ENCODE results near the gene WDR81.
"Not testable (repeated sequence)": the region's sequence is repeated elsewhere in the genome, so short reads cannot be mapped to it uniquely, and the experiment has no call there.

The WDR81 gene

GRCh38 chr17:1713160-1713877, 11.2 kb upstream of the WDR81 start:
- DNase-seq (ENCODE audit: low read depth in 2 of 2): no peak

GRCh38 chr17:1713878-1714426, 10.6 kb upstream of the WDR81 start:
- DNase-seq (ENCODE audit: low read depth in 2 of 2): no peak

- peak in 1 of 2 experiments; percentile 33 for DNase-seq (ENCODE audit: low read depth in 2 of 2)
Measured at GRCh38 chr17:1714427-1714979, 10.0 kb upstream of the WDR81 start.

DNA sequence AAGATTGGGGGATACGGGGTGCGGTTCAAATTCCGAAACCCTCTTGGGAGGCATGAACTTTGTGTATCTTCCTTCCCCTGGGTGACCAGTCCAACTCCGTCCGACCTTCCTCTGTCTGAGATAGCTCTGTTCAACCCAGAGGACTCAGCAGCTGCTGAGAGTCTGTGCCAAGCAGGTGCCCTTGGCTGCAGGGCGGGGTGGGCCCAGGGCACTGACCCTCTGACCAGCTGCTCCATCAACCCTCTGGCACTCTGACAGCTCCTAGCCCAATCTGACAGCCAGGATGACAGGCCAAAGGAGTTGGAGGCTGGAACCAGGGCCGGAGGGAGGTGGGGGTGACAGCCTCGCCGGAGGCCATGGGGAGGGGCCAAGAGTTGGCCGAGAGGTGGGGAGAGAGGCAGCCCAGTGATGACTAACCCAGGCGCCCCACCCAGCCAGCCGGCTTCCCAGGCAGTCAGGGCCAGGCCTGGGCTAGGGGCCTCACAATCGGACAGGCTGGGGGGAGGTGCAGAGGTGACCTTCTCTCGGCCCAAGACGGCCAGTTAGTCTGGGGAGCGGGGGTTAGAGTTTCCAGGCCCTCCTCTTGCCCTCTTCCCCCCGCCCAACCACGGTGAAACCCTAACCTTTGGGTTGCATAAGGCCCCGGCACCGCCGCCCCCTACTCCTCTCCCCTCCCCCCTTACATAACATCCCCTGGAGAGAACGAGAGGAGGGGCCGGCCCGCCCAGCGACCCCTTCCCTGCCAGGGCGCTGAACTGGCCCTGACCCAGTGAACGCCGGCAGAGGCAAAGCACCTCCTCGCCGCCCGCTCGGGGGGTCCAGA, 9.3 kb upstream of the WDR81 start:
- DNase-seq (ENCODE audit: low read depth in 2 of 2): peak in 1 of 2 experiments; percentile 41

DNA sequence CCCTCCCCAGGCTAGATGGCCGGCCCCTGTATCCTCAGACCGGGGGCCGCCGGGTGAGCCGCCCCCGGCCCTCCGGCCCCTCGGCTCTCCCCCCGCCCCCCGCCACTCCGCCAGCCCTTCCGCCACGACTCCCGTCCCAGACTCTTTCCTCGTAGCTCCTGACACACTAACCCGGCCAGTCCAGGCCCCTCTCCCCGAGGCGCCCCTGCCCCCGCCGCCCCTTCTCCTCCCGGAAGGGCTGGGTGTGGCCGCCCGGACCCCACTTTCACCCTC, 8.8 kb upstream of the WDR81 start:
- no peak for DNase-seq (ENCODE audit: low read depth in 2 of 2)

- peak; percentile 100 for DNase-seq (ENCODE audit: low read depth in 2 of 2)
Measured at GRCh38 chr17:1716076-1716911, 8.2 kb upstream of the WDR81 start.

DNA sequence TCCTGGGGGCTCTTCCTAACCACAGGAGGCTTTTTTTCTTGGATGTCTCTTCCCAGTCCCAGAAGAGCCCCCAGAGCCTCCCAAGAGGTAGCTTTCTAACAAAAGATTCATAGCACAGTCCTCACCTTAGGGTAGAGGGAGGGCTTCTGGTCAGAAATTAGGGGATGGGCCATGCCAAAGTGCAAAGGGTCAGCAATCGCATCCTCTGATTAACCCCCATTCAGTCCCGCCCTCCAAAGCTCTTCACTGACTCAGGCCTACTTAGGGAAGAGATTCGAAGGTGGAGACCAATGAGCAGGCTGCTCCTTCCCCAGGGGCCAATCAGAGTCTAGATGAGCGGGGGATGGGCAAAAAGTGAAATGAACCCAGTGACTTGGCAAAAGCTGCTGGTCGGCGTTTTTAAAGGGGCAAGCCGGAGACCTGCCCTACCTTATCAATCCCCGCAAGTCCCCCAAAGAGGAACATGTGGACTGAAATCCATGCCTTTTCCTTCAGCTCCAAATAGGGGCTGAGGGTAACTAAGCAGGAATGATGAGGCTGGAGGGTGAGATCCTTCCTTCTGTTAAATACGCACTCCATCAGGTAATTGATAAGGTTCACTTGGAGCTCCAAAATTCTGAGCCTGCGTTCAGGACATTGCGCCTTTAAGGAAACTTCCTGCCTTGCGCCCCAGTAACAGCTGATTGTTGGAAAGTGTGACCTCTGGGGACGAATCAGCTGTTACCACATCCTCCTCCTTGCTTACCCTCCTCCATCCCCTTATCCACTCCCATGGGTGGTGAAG, 7.4 kb upstream of the WDR81 start:
- peak; percentile 68 to 84 for DNase-seq (ENCODE audit: low read depth in 2 of 2)

DNA sequence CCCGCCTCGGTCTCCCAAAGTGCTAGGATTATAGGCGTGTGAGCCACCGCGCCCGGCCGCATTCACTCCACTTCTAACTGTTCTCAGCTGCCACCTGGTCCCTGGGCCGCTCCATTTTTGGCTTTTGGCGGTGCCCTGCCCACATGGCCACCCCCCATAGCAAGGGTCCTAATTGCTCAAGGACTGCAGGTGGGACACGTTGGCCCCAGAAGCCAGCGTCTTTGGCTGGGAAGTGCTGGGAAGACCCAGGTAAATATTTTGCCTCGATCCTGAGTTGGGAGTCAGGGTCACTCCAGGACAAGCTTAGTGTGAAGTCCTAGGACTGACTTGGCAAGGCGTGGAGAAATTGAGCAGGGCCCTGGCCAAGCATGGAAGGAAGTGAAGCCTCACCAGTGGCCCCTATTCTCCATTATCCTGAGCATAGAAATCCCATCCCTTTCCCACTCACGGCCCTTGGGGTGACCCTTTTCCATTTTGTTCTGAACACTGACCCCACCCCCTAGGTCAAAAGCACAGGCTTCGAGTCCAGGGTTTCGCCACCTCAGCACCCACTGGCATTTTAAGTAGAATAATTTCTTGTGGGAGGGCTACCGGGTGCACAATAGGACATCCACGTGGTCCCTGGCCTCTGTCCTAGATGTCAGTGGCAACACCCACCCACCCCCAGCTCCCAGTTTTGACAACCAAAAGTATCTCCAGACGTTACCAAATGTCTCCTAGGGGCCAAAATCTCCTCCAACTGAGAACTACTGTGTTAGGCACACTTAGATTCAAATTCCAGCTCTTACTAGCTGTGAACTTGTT, 5.9 kb upstream of the WDR81 start:
- no peak for DNase-seq (ENCODE audit: low read depth in 2 of 2)

- peak in 1 of 2 experiments; percentile 64 for DNase-seq (ENCODE audit: low read depth in 2 of 2)
Measured at GRCh38 chr17:1720856-1721386, 3.6 kb upstream of the WDR81 start.

GRCh38 chr17:1722022-1722421, 2.5 kb upstream of the WDR81 start:
- not testable (repeated sequence) for DNase-seq (ENCODE audit: low read depth in 2 of 2)

DNA sequence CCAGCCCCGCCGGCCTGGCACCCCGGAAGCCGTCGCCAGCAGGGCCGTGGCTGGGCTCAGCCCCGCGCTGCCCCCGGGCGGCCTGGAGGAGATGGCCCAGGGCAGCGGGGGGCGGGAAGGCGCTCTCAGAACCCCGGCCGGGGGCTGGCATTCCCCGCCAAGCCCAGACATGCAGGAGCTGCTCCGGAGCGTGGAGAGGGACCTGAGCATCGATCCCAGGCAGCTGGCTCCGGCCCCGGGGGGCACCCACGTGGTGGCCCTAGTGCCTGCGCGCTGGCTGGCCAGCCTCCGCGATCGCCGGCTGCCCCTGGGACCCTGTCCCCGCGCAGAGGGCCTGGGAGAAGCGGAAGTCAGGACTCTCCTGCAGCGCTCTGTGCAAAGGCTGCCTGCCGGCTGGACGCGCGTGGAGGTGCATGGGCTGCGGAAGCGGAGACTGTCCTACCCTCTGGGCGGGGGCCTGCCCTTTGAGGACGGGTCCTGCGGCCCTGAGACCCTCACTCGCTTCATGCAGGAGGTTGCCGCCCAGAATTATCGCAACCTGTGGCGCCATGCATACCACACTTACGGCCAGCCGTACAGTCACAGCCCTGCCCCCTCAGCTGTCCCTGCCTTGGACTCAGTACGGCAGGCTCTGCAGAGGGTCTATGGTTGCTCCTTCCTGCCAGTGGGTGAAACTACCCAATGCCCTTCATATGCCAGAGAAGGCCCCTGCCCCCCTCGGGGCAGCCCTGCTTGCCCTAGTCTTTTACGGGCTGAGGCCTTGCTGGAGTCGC, 551 bp downstream of the WDR81 start:
- DNase-seq (ENCODE audit: low read depth in 2 of 2): no peak

GRCh38 chr17:1725642-1726511, 1.4 kb downstream of the WDR81 start:
- no peak for DNase-seq (ENCODE audit: low read depth in 2 of 2)

GRCh38 chr17:1726626-1727257, 2.2 kb downstream of the WDR81 start:
- DNase-seq (ENCODE audit: low read depth in 2 of 2): no peak

DNA sequence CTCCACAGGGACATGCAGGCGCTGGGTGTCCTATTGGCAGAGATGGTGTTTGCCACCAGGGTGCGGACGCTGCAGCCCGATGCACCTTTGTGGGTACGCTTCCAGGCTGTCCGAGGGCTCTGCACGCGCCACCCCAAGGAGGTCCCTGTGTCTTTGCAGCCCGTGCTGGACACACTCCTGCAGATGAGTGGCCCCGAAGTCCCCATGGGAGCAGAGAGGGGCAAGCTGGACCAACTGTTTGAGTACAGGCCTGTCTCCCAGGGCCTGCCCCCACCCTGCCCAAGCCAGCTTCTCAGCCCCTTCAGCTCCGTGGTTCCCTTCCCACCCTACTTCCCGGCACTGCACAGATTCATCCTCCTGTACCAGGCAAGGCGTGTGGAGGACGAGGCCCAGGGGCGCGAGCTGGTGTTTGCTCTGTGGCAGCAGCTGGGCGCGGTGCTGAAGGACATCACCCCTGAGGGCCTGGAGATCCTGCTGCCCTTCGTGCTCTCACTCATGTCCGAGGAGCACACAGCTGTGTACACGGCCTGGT, 2.8 kb downstream of the WDR81 start:
- DNase-seq (ENCODE audit: low read depth in 2 of 2): no peak

GRCh38 chr17:1727876-1728630, 3.5 kb downstream of the WDR81 start:
- no peak for DNase-seq (ENCODE audit: low read depth in 2 of 2)

GRCh38 chr17:1729966-1730325, 5.4 kb downstream of the WDR81 start:
- DNase-seq (ENCODE audit: low read depth in 2 of 2): no peak

All from stimulated activated CD4-positive, alpha-beta T cell treated with anti-CD3 and anti-CD28 coated beads, Interleukin-12 subunit alpha, Interleukin-12 subunit beta, amount 100 ng/mL, for 24 hours (primary cell).